Muscle of back (tissue), 11 donors: ENCODE measurements around the gene PLEKHG1. TPM values are rescaled to one million over a fixed set of nuclear protein-coding genes. Genes with fewer than 3 reads are reported as not detected.

Experiments used
- DNase-seq, 3 donors: peaks; one replicate each; pipeline versions ENCODE4 v3.0.0 to v3.0.0-alpha.2; 2013
- polyA plus RNA-seq, 10 donors: library from polyadenylated mRNA; unstranded; fragments of 120-200 nt; gene quantifications; one replicate each; pipeline ENCODE4 v1.2.1, GENCODE V29; 2013; ENCODE audit not compliant: insufficient read length in 10 of 10

PLEKHG1 gene
- polyA plus RNA-seq, 10 donors: 12.3 to 25.0 (median 16.6) TPM

- no peak for DNase-seq
Measured at GRCh38 chr6:150617496-150618460, 18.1 kb downstream of the PLEKHG1 start.

- no peak for DNase-seq
Measured at GRCh38 chr6:150619275-150619674, 19.6 kb downstream of the PLEKHG1 start.

- no peak for DNase-seq
Measured at GRCh38 chr6:150620244-150620643, 20.6 kb downstream of the PLEKHG1 start.

GRCh38 chr6:150620763-150621162 is 21.1 kb downstream of the PLEKHG1 start:
- DNase-seq: no peak

- no peak for DNase-seq
Measured at GRCh38 chr6:150622476-150622875, 22.8 kb downstream of the PLEKHG1 start.

GRCh38 chr6:150622941-150623874 is 23.5 kb downstream of the PLEKHG1 start:
- peak in 1 of 3 donors; percentile 36 for DNase-seq

- no peak for DNase-seq
Measured at GRCh38 chr6:150624191-150624590, 24.5 kb downstream of the PLEKHG1 start.

GRCh38 chr6:150625927-150626326 is 26.2 kb downstream of the PLEKHG1 start:
- DNase-seq: no peak

- no peak for DNase-seq
Measured at GRCh38 chr6:150627154-150627553, 27.5 kb downstream of the PLEKHG1 start.

GRCh38 chr6:150627585-150628025 is 27.9 kb downstream of the PLEKHG1 start:
- peak; percentile 34 to 76 (median 48) for DNase-seq

- DNase-seq: no peak
Measured at GRCh38 chr6:150628908-150629307, 29.2 kb downstream of the PLEKHG1 start.

- no peak for DNase-seq
Measured at GRCh38 chr6:150631283-150631983, 31.7 kb downstream of the PLEKHG1 start.

- no peak for DNase-seq
Measured at GRCh38 chr6:150631984-150632642, 32.4 kb downstream of the PLEKHG1 start.

GRCh38 chr6:150632785-150633485 is 33.2 kb downstream of the PLEKHG1 start:
- no peak for DNase-seq

GRCh38 chr6:150633486-150633834 is 33.8 kb downstream of the PLEKHG1 start:
- no peak for DNase-seq

- peak; percentile 37 to 74 (median 43) for DNase-seq
Measured at GRCh38 chr6:150634176-150634963, 34.7 kb downstream of the PLEKHG1 start.

- no peak for DNase-seq
Measured at GRCh38 chr6:150634964-150635292, 35.2 kb downstream of the PLEKHG1 start.

- no peak for DNase-seq
Measured at GRCh38 chr6:150635906-150636514, 36.3 kb downstream of the PLEKHG1 start.

GRCh38 chr6:150636808-150637207 is 37.1 kb downstream of the PLEKHG1 start:
- no peak for DNase-seq
